SH-SY5Y (cell line): ENCODE data around the gene DERL2.

Experiments
- GATA2 ChIP-seq: IDR thresholded peaks from 2 replicates; pipeline ENCODE4 v1.6.1; 2011; ENCODE audit warnings: mild to moderate bottlenecking, low read depth, low read length
- GATA3 ChIP-seq: IDR thresholded peaks from 2 replicates; pipeline ENCODE4 v1.6.1; 2011; ENCODE audit warnings: low read depth, mild to moderate bottlenecking, low read length, moderate library complexity

DNA sequence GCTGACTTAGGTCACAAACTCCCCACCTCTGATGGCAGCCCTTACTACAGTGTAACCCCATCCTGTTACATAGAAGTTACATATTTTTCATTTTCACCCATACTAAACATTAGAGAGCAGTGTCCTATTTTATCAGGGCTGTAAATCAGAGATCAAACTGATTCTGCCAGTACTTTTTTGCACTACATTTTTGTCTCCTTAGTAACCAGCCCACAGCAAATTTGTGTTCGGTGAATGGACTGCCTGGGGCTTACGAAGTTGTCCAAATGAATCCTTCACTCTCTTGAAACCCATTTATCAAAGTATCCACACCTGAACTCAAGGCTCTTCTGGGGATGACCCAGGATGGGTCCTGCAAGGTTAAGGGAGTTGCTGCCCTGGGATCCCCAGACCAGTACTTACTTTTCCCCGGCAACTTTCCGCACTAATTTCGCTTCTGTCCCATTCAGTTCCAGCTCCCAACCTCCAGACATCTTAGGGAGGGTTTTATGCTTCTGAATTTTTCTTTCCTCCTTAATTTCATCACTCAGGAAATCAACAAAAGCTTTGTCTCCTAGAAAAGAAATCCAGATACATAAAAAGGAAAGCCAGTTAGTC, 48.2 kb downstream of the DERL2 start:
- TF ChIP-seq GATA2 (no peak), GATA3 (no peak)
